Measurements from ENCODE around the gene KLHDC7B.

Gene KLHDC7B

DNA sequence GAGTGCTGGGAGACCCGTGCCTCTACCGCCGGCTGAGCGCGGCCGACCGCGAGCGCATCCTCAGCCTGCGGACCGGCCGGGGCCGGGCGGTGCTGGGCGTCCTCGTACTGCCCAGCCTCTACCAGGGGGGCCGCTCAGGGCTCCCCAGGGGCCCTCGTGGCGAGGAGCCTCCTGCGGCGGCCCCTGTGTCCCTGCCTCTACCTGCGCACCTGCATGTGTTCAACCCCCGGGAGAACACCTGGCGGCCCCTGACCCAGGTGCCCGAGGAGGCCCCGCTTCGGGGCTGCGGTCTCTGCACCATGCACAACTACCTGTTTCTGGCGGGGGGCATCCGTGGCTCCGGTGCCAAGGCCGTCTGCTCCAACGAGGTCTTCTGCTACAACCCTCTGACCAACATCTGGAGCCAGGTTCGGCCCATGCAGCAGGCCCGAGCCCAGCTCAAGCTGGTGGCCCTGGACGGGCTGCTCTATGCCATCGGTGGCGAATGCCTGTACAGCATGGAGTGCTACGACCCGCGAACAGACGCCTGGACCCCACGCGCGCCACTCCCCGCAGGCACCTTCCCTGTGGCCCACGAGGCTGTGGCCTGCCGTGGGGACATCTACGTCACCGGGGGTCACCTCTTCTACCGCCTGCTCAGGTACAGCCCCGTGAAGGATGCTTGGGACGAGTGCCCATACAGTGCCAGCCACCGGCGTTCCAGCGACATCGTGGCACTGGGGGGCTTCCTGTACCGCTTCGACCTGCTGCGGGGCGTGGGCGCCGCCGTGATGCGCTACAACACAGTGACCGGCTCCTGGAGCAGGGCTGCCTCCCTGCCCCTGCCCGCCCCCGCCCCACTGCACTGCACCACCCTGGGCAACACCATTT is 3.5 kb downstream of the KLHDC7B start:
- DNase-seq: no peak

- no peak for DNase-seq
Observed at GRCh38 chr22:50550395-50550794, 4.7 kb downstream of the KLHDC7B start.

DNA sequence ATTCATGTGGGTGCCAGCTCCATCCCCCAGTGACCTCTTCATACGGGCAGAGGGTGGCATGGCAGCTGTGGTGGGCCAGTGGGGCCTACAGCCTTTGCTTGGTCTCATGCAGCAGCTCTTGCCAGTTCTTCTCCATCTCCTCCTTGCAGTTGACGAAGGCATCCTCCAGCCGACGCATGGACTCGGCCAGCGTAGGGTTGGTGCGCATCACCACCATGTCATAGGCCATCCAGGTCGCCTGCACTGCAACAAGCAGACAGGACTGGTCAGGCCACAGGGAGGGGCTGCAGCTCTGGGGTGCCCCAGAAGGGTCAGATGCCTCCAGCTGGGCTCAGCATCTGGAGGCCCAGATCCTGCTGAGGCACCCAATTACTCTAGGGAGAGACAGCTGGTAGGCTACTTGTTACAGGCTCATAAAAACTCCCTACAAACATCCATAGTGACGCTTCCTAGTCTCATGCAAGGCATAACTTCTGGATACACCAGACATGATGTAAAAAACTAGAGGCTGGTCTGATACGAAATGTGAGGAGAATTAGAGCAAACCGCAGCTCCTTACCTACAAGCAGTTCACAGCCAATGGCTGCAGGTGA is 5.6 kb downstream of the KLHDC7B start:
- DNase-seq: no peak

- DNase-seq: no peak
Observed at GRCh38 chr22:50553310-50553709, 7.6 kb downstream of the KLHDC7B start.

GRCh38 chr22:50556703-50557102 is 11.0 kb downstream of the KLHDC7B start:
- DNase-seq: no peak

DNA sequence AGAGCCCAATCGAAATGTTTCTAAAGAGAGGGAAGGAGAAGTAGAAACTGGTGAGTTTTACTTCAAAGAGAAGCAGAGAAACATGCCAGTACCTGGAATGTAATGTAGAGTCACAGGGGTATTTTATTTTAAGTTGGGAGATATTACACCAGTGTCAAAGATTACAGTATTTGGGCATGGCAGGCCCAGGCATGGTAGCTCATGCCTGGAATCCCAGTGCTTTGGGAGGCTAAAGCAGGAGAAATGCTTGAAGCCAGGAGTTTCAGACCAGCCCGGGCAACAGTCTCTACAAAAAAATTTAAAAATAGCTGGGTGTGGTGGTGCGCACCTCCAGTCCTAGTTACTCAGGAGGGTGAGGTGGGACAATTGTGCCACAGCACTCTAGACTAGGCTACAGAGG is 14.3 kb downstream of the KLHDC7B start:
- no peak for DNase-seq

GRCh38 chr22:50561401-50562358 is 16.0 kb downstream of the KLHDC7B start:
- no peak for DNase-seq

GRCh38 chr22:50562523-50563412 is 17.1 kb downstream of the KLHDC7B start, which contains the start of gene SYCE3:
TSS of gene SYCE3 (minus strand) at chr22:50562919. CDS start at chr22:50556405, 6,514 bp downstream.
- peak; percentile 90 to 94 for DNase-seq

DNA sequence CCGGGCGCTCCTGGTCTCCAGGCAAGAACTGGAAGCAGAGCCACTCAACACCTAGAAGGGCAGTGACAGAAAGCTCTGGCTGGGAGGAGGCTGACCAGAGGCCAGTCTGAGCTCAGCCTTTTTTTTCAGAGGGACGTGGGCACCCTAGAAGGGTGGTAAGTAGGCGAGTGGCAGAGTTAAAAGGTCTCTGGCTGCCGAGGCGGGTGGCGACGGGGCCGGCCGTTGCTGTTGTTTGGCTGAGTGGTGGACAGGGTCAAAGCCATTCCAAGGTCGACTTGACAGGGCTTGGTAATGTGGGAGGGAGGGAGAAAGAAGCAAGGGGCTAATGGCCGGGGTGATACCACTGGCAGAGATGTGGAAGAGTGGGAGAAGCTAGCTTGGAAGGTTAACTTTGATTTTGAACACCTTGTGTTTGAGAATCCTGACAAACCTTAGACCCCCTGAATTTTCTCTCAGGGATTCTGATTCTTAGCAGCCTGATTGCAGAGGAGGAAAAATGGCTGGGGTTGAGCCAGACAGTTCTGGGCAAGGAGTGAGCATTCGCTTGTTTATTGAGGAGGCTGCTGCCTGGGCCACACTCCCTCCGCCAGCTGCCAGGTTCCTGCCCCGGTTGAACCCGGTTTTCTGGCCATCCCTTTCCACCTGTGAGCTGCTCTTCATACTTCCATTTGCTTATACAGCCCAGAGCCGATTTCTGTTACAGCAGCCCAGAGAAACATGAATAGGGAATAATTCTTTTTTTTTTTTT is 17.9 kb downstream of the KLHDC7B start:
- DNase-seq: no peak

GRCh38 chr22:50564289-50564688 is 18.6 kb downstream of the KLHDC7B start:
- no peak for DNase-seq

- no peak for DNase-seq
Observed at GRCh38 chr22:50567721-50568252, 22.1 kb downstream of the KLHDC7B start.

- DNase-seq: no peak
Observed at GRCh38 chr22:50568626-50569025, 22.9 kb downstream of the KLHDC7B start.

DNA sequence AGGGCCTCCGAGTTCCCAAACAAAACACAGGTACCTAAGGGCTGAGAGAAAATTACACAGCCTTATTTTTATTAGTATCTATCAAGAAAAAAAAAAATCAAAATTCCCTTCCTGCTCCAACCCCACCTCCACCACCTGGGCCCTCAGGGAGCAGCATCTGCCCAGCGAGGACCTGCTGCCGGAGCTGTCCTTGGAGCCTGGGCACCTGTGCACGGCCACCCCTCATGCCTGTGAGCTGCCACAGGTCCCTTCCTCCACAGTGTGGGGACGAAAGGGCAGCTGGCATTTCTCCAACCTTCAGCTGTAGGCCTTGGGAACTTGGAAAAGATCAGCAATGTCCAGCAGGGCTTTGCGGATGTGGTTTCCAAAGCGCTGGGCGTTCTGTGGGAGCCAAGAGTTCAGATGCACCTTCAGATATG is 23.4 kb downstream of the KLHDC7B start:
- DNase-seq: no peak

DNA sequence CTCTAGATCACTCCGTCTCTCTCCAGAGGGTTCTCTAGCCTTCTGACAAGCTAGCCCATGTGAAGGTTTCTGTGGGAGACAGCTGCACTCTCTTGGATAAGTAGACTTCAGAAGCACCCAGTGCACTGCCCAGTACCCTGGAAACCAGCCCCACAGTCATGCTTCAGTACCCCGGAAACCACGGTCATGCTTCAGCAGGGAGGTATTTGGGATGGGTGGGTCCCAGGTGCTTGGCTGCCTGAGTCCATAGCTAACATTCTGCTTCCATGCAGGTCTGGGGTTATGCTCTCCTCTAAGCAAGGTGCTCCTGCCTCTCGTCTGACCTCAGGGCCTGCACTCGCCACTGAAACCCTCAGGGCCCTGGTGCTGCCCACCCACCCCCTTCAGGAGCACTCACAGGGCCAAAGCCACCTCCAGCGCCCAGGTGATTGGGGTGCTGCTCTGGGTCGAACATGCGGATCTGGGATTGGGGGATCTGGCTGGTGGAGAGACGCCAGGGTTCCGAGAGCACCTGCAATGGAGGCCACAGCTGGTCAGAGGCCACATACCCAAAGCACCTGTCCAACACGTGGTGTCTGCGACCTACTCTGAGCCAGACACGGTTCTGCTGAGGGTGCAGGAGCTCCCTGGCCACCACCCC is 24.3 kb downstream of the KLHDC7B start:
- no peak for DNase-seq

DNA sequence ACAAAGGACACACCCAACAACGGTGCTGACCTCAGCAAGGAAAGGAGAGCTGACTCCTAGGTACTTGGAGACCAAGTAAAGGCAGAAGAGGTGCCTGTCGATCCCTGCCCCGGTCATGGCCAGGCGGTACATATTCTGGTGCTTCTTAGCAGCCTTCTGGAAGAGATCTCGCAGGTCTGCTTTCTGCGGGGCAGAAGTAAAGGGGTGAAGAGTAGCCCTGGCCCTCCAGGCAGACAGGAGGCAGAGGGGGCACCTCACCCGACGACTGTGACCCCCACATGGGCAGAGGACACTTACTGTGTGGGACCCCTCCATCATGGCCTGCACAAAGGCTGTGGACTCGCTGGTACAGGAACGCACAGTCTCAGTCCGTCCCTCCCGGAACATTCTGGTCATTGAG is 25.2 kb downstream of the KLHDC7B start:
- no peak for DNase-seq

- DNase-seq: no peak
Observed at GRCh38 chr22:50571264-50572175, 25.8 kb downstream of the KLHDC7B start.

DNA sequence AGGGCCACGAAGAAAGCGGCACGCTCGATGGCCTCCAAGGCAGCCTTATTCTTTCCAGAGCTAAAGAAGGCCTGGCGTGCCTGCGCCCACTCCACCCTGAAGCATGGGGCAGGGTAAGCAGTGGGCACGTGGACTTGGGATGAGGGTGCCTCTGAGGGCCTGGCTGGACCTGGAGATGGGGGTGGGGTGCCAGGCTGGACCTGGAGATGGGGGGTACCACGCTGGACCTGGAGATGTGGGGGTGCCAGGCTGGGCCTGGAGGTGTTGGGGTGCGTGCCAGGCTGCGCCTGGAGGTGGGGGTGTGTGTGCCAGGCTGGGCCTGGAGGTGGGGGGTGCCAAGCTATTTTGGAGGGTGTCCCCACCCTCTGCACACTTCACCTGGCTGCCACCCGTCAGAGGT is 27.3 kb downstream of the KLHDC7B start:
- DNase-seq: no peak

DNA sequence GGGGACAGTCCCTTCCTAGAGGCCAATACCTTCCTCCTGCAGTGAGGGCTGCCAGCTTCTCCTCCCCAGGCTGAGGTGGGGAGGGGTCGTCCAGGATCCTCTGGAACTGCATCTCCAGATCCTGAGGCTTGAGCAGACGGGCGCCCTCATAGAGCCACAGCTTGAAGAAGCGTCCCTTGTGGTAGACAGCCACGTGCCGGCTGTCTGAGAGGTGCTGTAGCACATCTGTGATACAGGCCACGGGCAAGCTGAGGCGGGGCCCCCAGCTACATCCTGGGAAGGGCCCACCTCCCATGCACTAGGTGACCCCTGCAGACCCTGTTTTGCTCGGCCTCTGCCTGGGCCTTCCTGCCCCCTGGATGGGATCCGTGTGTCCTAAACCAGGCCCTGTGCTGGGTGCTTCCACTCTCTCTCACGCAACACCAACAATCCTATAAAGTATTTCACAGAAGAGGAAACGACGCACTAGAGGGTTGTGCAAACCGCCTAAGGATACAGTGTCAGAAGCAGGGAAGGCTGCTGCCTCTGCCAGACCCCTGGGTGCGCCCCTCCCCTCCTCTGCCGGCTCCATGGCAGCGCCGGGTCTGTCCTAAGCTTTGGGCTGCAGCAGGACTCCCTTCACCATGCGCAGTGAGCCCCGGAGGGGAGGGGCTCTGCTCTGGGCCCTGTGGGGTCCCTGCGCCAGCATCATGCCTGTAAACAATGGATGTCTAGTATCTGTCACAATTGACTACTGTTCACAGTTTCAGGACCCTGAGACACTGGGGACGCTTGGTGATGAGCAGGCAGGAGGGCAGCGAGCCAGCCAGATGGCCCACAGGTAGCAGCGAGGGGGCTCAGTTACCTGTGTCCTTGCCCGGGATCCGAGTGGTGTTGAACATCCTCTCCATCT is 28.0 kb downstream of the KLHDC7B start:
- DNase-seq: no peak
